Measurements from ENCODE around the gene KLHL29.

Gene KLHL29

GRCh38 chr2:23493846-23494245 lies 108.9 kb downstream of the KLHL29 start:
- DNase-seq (ENCODE audit: low read depth in 2 of 2) = no peak

GRCh38 chr2:23494286-23494685 lies 109.3 kb downstream of the KLHL29 start:
- no peak for DNase-seq (ENCODE audit: low read depth in 2 of 2)

GRCh38 chr2:23495661-23496114 lies 110.7 kb downstream of the KLHL29 start:
- no peak for DNase-seq (ENCODE audit: low read depth in 2 of 2)

- no peak for DNase-seq (ENCODE audit: low read depth in 2 of 2)
These were observed 111.5 kb downstream of the KLHL29 start for GRCh38 chr2:23496456-23496855.

- no peak for DNase-seq (ENCODE audit: low read depth in 2 of 2)
These were observed 112.1 kb downstream of the KLHL29 start for GRCh38 chr2:23497063-23497462.

- DNase-seq (ENCODE audit: low read depth in 2 of 2) = no peak
These were observed 112.6 kb downstream of the KLHL29 start for GRCh38 chr2:23497536-23497935.

GRCh38 chr2:23498943-23499342 lies 114.0 kb downstream of the KLHL29 start:
- DNase-seq (ENCODE audit: low read depth in 2 of 2) = no peak

GRCh38 chr2:23499439-23499838 lies 114.5 kb downstream of the KLHL29 start:
- no peak for DNase-seq (ENCODE audit: low read depth in 2 of 2)

- DNase-seq (ENCODE audit: low read depth in 2 of 2) = no peak
These were observed 115.9 kb downstream of the KLHL29 start for GRCh38 chr2:23500836-23501235.

GRCh38 chr2:23502096-23502495 lies 117.1 kb downstream of the KLHL29 start:
- no peak for DNase-seq (ENCODE audit: low read depth in 2 of 2)

GRCh38 chr2:23503097-23503496 lies 118.1 kb downstream of the KLHL29 start:
- no peak for DNase-seq (ENCODE audit: low read depth in 2 of 2)

GRCh38 chr2:23503682-23504081 lies 118.7 kb downstream of the KLHL29 start:
- DNase-seq (ENCODE audit: low read depth in 2 of 2) = no peak

GRCh38 chr2:23504591-23504990 lies 119.6 kb downstream of the KLHL29 start:
- no peak for DNase-seq (ENCODE audit: low read depth in 2 of 2)

GRCh38 chr2:23505218-23505983 lies 120.4 kb downstream of the KLHL29 start:
- DNase-seq (ENCODE audit: low read depth in 2 of 2) = no peak

GRCh38 chr2:23505984-23506380 lies 121.0 kb downstream of the KLHL29 start:
- DNase-seq (ENCODE audit: low read depth in 2 of 2) = no peak

GRCh38 chr2:23506531-23507266 lies 121.7 kb downstream of the KLHL29 start:
- DNase-seq (ENCODE audit: low read depth in 2 of 2) = no peak

- DNase-seq (ENCODE audit: low read depth in 2 of 2) = no peak
These were observed 122.5 kb downstream of the KLHL29 start for GRCh38 chr2:23507267-23508065.

- DNase-seq (ENCODE audit: low read depth in 2 of 2) = no peak
These were observed 123.0 kb downstream of the KLHL29 start for GRCh38 chr2:23508066-23508390.

- DNase-seq (ENCODE audit: low read depth in 2 of 2) = no peak
These were observed 124.1 kb downstream of the KLHL29 start for GRCh38 chr2:23509103-23509502.

- no peak for DNase-seq (ENCODE audit: low read depth in 2 of 2)
These were observed 124.8 kb downstream of the KLHL29 start for GRCh38 chr2:23509596-23510292.

- DNase-seq (ENCODE audit: low read depth in 2 of 2) = no peak
These were observed 125.5 kb downstream of the KLHL29 start for GRCh38 chr2:23510471-23510870.

- no peak for DNase-seq (ENCODE audit: low read depth in 2 of 2)
These were observed 127.8 kb downstream of the KLHL29 start for GRCh38 chr2:23512778-23513177.
